ENCODE measurements around the gene SPPL3.
A peak's percentile ranks its signal among the peaks of the same experiment; 100 is the strongest.
"Not testable (repeated sequence)": the region's sequence is repeated elsewhere in the genome, so short reads cannot be mapped to it uniquely, and the experiment has no call there.

SPPL3 gene

DNA sequence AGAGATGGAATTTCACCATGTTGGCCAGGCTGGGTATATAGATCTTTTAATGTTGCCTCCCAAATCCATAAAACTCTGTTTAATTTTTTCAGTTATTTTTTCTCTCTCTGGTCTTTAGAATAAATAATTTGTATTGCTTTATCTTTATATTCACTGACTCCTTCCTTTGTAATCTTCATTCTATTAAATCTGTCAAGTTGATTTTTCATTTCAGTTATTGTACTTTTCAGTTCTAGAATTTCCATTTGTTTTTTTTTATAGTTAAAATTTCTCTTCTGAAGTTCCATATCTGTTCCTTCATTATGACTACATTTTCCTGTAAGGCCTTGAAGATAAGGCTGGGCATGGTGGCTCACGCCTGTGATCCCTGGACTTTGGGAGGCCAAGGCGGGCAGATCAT is 13.6 kb upstream of the SPPL3 start:
- DNase-seq: no peak

DNA sequence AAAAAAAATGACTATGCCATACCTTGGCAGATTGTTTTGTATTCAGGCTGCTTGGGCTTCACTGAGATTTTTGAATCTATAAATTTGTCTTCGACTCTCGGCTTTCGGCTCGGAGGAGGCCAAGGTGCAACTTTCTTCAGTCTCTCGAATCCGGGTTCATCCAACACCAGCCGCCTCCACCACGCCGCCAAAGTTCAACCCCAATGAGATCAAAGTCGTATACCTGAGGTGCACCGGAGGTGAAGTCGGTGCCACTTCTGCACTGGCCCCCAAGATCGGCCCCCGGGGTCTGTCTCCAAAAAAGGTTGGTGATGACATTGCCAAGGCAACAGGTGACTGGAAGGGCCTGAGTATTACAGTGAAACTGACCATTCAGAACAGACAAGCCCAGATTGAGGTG is 12.4 kb upstream of the SPPL3 start:
- no peak for DNase-seq

DNA sequence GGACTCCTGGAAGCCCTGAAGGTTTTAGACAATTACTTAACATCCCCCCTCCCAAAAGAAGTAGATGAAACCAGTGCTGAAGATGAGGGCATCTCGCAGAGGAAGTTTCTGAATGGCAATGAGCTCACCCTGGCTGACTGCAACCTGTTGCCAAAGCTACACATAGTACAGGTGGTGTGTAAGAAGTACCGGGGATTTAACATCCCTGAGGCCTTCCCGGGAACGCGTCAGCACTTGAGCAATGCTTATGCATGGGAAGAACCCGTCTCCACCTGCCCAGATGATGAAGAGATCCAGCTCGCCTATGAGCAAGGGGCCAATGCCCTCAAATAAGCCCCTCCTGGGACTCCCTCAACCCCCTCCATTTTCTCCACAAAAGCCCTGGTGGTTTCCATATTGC is 10.6 kb upstream of the SPPL3 start:
- DNase-seq: no peak

GRCh38 chr12:120909633-120910298 is 5.6 kb upstream of the SPPL3 start:
- DNase-seq: no peak

- DNase-seq: no peak
Observed at GRCh38 chr12:120905856-120906384, 1.8 kb upstream of the SPPL3 start.

GRCh38 chr12:120903412-120904196 is 554 bp downstream of the SPPL3 start:
- DNase-seq: peak; percentile 90

DNA sequence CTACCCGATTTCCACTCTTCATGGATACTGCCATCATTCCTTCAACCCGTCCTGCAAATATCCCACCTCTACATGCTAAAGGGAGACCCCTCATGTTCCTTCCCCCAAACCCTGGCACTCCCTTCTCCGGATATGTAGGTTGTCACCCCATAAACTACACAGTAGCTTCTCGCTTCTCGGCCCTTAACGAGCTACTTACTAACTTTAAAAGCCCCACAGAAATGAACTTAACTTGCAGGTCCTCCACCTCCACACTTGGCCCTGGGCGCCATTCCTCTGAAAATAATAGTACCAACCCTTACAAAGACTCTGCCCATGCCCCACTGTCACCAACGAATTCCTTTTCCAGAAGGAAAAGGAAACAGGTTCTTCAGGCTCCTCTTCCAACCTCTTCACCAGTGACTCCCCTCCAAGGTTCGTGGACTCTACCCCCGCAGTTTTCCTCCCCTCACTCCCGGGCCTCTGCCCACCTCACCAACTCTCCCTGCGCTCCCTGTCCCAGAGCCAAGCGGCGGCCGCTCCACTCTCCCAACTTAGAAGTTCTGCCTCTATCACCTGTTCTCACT is 1.2 kb downstream of the SPPL3 start:
- DNase-seq: no peak

GRCh38 chr12:120901818-120902217 is 2.3 kb downstream of the SPPL3 start:
- no peak for DNase-seq

- DNase-seq: not testable (repeated sequence)
Observed at GRCh38 chr12:120901101-120901500, 3.1 kb downstream of the SPPL3 start.

- no peak for DNase-seq
Observed at GRCh38 chr12:120895532-120895931, 8.6 kb downstream of the SPPL3 start.

DNA sequence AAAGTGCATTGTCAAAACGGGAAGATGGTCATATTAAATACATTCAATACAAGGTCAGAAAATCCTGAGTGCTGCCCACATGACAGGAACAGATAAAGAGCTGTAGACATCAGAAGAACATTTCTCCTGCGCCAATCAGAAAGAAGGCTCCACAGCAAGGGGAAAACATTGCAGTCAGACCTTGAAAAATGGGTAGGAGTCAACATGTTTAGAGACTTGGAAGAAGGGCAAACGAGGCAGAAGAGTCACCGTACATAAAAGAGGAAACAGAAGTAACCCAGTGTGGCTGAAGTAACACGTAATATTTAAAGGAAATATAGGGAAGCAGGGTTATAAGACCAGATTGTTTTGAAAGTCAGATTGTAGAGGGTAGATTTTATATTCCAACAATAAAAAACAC is 11.9 kb downstream of the SPPL3 start:
- DNase-seq: no peak

DNA sequence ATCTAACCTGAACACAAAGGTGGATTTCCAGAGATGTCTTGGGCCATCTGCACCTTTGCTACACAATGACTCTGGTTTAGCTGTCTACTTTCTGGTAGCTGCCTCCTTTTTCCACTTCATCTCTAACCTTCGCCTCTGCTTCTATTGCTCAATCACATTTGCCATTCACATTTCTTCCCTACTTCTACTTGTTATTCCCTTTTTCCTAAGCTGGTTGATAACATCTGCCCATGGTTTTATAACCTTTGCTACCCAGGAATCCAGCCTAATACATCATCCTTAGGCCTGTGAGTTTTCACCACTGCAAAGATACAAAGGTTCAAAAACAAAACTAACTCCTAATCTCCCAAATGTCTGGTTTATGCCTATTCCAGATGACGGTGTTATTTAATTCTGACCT is 13.2 kb downstream of the SPPL3 start:
- DNase-seq: no peak

DNA sequence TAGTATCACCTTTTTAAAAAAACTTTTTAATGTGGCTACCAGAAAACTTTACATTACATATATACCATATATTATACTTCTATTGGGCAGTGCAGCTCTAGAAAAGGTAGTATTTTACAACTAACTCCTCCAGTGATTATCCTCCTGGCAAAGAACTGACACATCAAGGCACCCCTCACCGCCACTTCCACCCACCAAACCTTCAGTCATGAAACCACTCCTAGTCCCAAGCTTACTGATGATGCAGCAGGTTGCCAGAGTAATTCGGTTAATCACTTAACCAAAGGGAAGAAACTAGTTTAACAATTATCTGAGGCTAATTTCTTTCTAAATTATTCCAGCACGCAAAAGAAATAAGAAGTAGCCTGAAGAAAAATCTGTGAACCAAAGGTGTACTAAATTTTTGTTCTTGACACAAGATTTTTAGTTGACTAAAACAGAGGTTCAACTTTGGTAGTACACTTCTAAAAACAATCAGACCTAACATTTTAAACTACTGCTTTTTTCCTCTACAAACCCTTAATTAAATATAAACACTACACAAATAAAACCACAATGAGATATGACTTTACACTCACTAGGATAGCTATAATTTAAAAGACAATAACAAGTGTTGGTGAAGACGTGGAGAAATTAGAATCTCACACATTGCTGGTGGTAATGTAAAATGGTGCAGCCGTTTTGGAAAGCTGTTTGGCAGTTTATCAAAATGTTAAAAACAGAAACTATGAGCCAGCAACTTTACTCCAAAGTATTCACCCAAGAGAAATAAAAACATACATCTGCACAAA is 16.7 kb downstream of the SPPL3 start:
- no peak for DNase-seq

DNA sequence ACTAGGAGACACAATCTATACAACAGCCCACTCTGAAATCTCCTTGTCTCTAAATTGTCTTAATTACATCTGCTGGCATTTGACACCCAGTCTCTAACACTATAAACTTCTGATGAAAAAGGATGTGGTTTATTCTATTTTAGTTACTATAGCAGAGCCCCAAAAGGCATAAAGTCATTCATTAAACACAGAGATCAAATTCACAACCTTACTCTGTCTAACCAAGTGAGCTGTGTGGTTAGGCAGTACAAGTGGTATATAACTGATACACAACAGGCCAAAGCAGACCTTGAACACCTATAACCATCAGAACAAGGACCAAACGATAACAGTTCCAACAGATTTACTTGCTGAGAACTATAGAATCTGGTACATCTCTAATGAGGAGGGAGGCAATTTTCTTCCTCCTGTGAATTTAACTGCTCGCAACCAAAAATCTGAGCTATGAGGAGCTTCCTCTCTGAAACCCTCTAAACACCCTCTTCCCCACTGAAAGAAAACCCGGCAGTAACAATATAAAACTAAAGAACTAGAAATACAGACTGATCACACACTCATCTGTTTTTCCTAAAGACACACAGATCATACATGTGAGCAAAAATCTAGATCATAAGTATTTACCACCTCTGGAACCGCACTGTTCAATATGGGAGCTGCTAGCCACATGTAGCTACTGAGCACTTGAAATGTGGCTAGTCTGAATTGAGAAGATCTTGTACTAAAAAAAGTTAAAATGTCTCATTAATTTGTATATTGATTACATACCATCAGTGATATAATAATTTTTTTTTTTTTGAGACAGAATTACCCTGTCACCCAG is 17.7 kb downstream of the SPPL3 start:
- no peak for DNase-seq

- no peak for DNase-seq
Observed at GRCh38 chr12:120885521-120885920, 18.6 kb downstream of the SPPL3 start.

DNA sequence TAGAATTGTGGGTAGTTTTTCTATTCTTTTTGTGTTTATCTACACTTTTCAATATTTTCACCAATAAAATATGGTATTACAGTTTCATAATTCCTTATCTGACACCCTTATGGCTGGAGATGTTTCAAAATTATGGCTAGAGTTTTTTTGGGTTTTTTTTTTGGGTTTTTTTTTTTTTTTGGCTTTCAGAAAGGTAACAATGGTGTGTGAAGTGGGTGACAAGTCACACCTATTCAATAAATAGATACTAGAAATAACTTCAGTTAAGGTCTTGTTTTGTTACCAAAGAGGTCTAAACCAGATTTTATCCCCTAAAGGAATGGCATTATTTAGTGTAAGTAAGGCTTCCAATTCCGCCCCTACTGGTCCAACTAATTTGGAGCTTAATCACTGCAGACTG is 19.5 kb downstream of the SPPL3 start:
- no peak for DNase-seq

GRCh38 chr12:120882055-120882555 is 22.1 kb downstream of the SPPL3 start:
- no peak for DNase-seq

DNA sequence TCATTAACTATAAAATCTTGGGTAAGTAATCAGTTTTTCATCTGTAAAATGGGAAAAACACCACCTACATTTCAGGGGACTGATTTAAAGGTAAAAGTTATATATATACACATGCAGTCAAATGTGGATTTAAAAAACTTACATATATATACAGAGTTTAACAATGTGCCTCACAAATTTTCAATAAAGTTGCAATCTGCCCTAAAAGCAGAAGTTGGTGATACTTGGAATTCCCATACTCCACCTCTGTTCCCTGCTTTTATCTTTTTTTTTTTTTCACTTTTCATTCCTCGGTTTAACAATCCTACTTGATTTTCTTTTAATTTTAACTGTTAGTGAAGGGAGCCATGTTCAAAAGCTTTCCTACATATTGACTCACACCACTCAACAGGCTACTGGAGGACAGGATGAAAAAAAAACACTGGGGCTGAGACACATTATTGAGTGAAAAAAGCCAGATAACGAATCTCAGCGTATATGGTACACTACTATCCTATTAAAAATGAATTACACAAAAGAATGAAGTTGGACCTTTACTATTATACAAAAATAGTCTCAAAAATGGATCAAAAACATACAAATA is 24.3 kb downstream of the SPPL3 start:
- DNase-seq: no peak

- DNase-seq: no peak
Observed at GRCh38 chr12:120879102-120879501, 25.1 kb downstream of the SPPL3 start.

- DNase-seq: no peak
Observed at GRCh38 chr12:120874547-120875245, 29.5 kb downstream of the SPPL3 start.

- DNase-seq: no peak
Observed at GRCh38 chr12:120873226-120873625, 30.9 kb downstream of the SPPL3 start.
